ENCODE measurements around the gene RHEB. TPM values are rescaled to one million over a fixed set of nuclear protein-coding genes. Genes with fewer than 3 reads are reported as not detected.

The RHEB gene
- polyA plus RNA-seq, 1 donor from 2014 or later, result 289 TPM

DNA sequence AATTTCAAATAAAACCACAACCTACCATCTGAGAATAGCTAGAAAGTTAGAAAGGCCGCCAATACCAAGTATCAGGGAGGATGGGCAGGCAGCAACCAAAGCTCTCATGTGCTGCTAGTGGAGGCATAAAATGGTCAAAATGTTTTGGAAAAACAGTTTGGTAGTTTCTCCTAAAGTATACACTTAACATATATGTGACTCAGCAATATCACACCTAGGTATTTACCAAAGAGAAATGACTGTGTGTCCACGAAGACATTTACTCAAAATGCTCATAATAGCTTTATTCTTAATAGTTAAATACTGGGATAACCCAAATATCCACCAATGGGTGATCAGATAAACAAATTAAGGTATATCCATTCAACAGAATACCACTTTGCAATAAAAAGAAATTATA is 14.3 kb downstream of the RHEB start:
- Histone ChIP-seq H2AFZ (ENCODE audit: low read depth, low read length) (no peak overlapping the region), H3K27ac (ENCODE audit: low read length) (no peak overlapping the region), H3K79me2 (replicated peaks; ENCODE audit: insufficient read depth, low read length) (peaks cover 89% of the 10 kb centered on the region), H4K20me1 (ENCODE audit: insufficient read depth) (peaks cover 9% of the 10 kb centered on the region), H3K9ac (ENCODE audit: low read length) (no peak overlapping the region), H3K9me3 (ENCODE audit: low read length) (no peaks in the 10 kb centered on the region), H3K36me3 (ENCODE audit: insufficient read depth, low read length) (no peaks in the 10 kb centered on the region), H3F3A (ENCODE audit: insufficient read depth, low read length, poor library complexity, severe bottlenecking) (no peaks in the 10 kb centered on the region), H3K27me3 (ENCODE audit: insufficient read depth, low read depth, low read length) (no peaks in the 10 kb centered on the region), H3K9me2 (ENCODE audit: insufficient read depth, low read length) (no peaks in the 10 kb centered on the region), H3K4me2 (ENCODE audit: low read length) (no peak overlapping the region), H3K4me3 (ENCODE audit: low read length) (no peak overlapping the region)
- TF ChIP-seq RAD21 (conservative IDR thresholded peaks at IDR 0.05), result no peak
- TF ChIP-seq SMC3 (conservative IDR thresholded peaks at IDR 0.05; ENCODE audit: poor library complexity), result no peak
- TF ChIP-seq POLR2AphosphoS5 (IDR thresholded peaks at IDR 0.05), result no peak
- TF ChIP-seq CTCF (IDR thresholded peaks at IDR 0.05; ENCODE audit: poor library complexity, severe bottlenecking), result no peak
- TF ChIP-seq MXI1 (conservative IDR thresholded peaks at IDR 0.05; ENCODE audit: poor library complexity, severe bottlenecking), result no peak
- no peak for TF ChIP-seq EP300 (conservative IDR thresholded peaks at IDR 0.05; ENCODE audit: poor library complexity, severe bottlenecking)
- TF ChIP-seq EZH2 (IDR thresholded peaks at IDR 0.05; ENCODE audit: borderline replicate concordance, insufficient read depth, low read length, poor library complexity, severe bottlenecking), result no peak

DNA sequence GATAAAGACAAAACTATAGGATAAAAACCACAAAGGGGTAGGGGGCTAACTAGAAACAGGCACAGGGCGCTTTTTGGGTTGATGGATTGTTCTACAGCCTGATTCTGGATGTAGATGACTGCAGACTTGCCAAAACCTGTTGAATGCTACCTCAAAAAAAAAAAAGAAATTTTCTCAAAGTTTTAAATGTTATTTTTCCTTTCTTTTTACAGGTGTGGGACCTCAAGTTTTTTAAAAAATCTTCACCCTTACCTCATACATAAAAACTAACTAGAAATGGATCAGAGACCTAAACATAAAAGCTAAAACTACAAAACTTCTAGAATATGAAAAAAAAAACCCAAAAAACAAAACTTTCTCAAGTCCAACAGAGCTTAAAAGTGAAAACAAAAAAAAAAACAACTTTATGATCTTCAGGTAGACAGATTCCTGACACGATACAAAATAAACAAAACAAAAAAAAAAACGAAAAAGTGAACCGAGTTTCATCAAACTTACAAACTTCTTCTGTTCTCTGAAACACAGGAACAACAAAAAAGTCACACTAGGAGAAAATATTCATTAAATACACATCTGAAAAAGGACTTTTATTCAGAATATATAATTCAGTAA is 14.9 kb downstream of the RHEB start:
- H3K27ac ChIP-seq (ENCODE audit: low read length), result no peak overlapping the region
- H3K9ac ChIP-seq (ENCODE audit: low read length), result no peak overlapping the region
- peaks cover 89% of the 10 kb centered on the region for H3K79me2 ChIP-seq (replicated peaks; ENCODE audit: insufficient read depth, low read length)
- H3K9me3 ChIP-seq (ENCODE audit: low read length), result no peaks in the 10 kb centered on the region
- H2AFZ ChIP-seq (ENCODE audit: low read depth, low read length), result no peak overlapping the region
- no peaks in the 10 kb centered on the region for H3K9me2 ChIP-seq (ENCODE audit: insufficient read depth, low read length)
- TF ChIP-seq EP300 (conservative IDR thresholded peaks at IDR 0.05; ENCODE audit: poor library complexity, severe bottlenecking) (no peak), SMC3 (conservative IDR thresholded peaks at IDR 0.05; ENCODE audit: poor library complexity) (no peak), POLR2AphosphoS5 (IDR thresholded peaks at IDR 0.05) (no peak), RAD21 (conservative IDR thresholded peaks at IDR 0.05) (no peak), TAF1 (IDR thresholded peaks at IDR 0.05; ENCODE audit: low read depth) (no peak), CTCF (IDR thresholded peaks at IDR 0.05; ENCODE audit: poor library complexity, severe bottlenecking) (no peak), EZH2 (IDR thresholded peaks at IDR 0.05; ENCODE audit: borderline replicate concordance, insufficient read depth, low read length, poor library complexity, severe bottlenecking) (no peak), MXI1 (conservative IDR thresholded peaks at IDR 0.05; ENCODE audit: poor library complexity, severe bottlenecking) (no peak)
- TF ChIP-seq, protein P1, sequence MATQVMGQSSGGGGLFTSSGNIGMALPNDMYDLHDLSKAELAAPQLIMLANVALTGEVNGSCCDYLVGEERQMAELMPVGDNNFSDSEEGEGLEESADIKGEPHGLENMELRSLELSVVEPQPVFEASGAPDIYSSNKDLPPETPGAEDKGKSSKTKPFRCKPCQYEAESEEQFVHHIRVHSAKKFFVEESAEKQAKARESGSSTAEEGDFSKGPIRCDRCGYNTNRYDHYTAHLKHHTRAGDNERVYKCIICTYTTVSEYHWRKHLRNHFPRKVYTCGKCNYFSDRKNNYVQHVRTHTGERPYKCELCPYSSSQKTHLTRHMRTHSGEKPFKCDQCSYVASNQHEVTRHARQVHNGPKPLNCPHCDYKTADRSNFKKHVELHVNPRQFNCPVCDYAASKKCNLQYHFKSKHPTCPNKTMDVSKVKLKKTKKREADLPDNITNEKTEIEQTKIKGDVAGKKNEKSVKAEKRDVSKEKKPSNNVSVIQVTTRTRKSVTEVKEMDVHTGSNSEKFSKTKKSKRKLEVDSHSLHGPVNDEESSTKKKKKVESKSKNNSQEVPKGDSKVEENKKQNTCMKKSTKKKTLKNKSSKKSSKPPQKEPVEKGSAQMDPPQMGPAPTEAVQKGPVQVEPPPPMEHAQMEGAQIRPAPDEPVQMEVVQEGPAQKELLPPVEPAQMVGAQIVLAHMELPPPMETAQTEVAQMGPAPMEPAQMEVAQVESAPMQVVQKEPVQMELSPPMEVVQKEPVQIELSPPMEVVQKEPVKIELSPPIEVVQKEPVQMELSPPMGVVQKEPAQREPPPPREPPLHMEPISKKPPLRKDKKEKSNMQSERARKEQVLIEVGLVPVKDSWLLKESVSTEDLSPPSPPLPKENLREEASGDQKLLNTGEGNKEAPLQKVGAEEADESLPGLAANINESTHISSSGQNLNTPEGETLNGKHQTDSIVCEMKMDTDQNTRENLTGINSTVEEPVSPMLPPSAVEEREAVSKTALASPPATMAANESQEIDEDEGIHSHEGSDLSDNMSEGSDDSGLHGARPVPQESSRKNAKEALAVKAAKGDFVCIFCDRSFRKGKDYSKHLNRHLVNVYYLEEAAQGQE (IDR thresholded peaks at IDR 0.05; ENCODE audit: borderline replicate concordance), result no peak
- no peaks in the 10 kb centered on the region for H3K27me3 ChIP-seq (ENCODE audit: insufficient read depth, low read depth, low read length)
- H3K4me2 ChIP-seq (ENCODE audit: low read length), result no peak overlapping the region
- no peaks in the 10 kb centered on the region for H3F3A ChIP-seq (ENCODE audit: insufficient read depth, low read length, poor library complexity, severe bottlenecking)
- H4K20me1 ChIP-seq (ENCODE audit: insufficient read depth), result peaks cover 9% of the 10 kb centered on the region
- H3K4me3 ChIP-seq (ENCODE audit: low read length), result no peak overlapping the region
- H3K36me3 ChIP-seq (ENCODE audit: insufficient read depth, low read length), result no peaks in the 10 kb centered on the region

All from neural cell (in vitro differentiated cells).